HepG2 (cell line): ENCODE results near the gene ZNF345.

Source experiments
- FIP1L1 ChIP-seq: fragments of 200-400 bp; formaldehyde crosslinking; IDR thresholded peaks from 2 replicates; pipeline ENCODE4 v1.6.1; 2018; ENCODE audit warnings: low read depth, mild to moderate bottlenecking, low read length, moderate library complexity, borderline replicate concordance; ENCODE audit not compliant: insufficient read depth
- NR2F1 ChIP-seq, 2 experiments: fragments of 450-650 bp in 1 of 2; formaldehyde crosslinking in 1 of 2; IDR thresholded peaks; 2 replicates each; pipeline versions ENCODE4 v1.5.0 to v1.6.1; 2016 to 2020; ENCODE audit warnings: mild to moderate bottlenecking in 1 of 2, missing compliant biosample characterization in 1 of 2, missing genetic modification reagents in 1 of 2, moderate library complexity in 1 of 2
- REST ChIP-seq, 2 experiments: IDR thresholded peaks; 2 replicates each; pipeline ENCODE4 v1.6.1; 2011 to 2012; ENCODE audit warnings: low read length in 2 of 2, borderline replicate concordance in 1 of 2, low read depth in 1 of 2, mild to moderate bottlenecking in 1 of 2, moderate library complexity in 1 of 2
- SOX5 ChIP-seq: IDR thresholded peaks from 2 replicates; pipeline ENCODE4 v1.6.1; 2016; ENCODE audit warnings: borderline replicate concordance
- SRF ChIP-seq: IDR thresholded peaks from 2 replicates; pipeline ENCODE4 v1.6.1; 2011; ENCODE audit warnings: mild to moderate bottlenecking, low read depth, low read length, moderate library complexity
- ZNF101 ChIP-seq: sonication (generic); formaldehyde crosslinking; IDR thresholded peaks from 2 replicates; pipeline ENCODE4 v1.4.0; 2020; ENCODE audit warnings: mild to moderate bottlenecking, low read depth, missing genetic modification reagents, borderline replicate concordance
- ZNF530 ChIP-seq: sonication (generic); formaldehyde crosslinking; IDR thresholded peaks from 2 replicates; pipeline ENCODE4 v1.5.0; 2020; ENCODE audit warnings: low read depth, mild to moderate bottlenecking, missing genetic modification reagents
- ZSCAN20 ChIP-seq: sonication (generic); formaldehyde crosslinking; IDR thresholded peaks from 2 replicates; pipeline ENCODE4 v1.4.0; 2020; ENCODE audit warnings: missing genetic modification reagents, mild to moderate bottlenecking, borderline replicate concordance
- TF ChIP-seq, protein P1 (sequence below): IDR thresholded peaks from 2 replicates; pipeline ENCODE4 v1.6.1; 2016; ENCODE audit warnings: control low read depth
- TF ChIP-seq, protein P2 (sequence below): IDR thresholded peaks from 2 replicates; pipeline ENCODE4 v1.6.1; 2016; ENCODE audit warnings: low read depth

GRCh38 chr19:36850559-36851442 lies at the start of gene ZNF345:
- TF ChIP-seq REST (IDR thresholded peaks at IDR 0.05; ENCODE audit: borderline replicate concordance in 1 of 2, low read depth in 1 of 2, low read length in 2 of 2) (no peak), SRF (0 out of 2 replicates have a peak, but pooled peaks have one; percentile 18), NR2F1 (CRISPR knock-in tag; IDR thresholded peaks at IDR 0.05) (no peak), ZSCAN20 (no peak), ZNF101 (no peak), SOX5 (CRISPR knock-in tag) (no peak), FIP1L1 (no peak), ZNF530 (CRISPR knock-in tag) (no peak)
- TF ChIP-seq, protein P1, sequence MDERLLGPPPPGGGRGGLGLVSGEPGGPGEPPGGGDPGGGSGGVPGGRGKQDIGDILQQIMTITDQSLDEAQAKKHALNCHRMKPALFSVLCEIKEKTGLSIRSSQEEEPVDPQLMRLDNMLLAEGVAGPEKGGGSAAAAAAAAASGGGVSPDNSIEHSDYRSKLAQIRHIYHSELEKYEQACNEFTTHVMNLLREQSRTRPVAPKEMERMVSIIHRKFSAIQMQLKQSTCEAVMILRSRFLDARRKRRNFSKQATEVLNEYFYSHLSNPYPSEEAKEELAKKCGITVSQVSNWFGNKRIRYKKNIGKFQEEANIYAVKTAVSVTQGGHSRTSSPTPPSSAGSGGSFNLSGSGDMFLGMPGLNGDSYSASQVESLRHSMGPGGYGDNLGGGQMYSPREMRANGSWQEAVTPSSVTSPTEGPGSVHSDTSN (CRISPR knock-in tag): no peak
- TF ChIP-seq, protein P2, sequence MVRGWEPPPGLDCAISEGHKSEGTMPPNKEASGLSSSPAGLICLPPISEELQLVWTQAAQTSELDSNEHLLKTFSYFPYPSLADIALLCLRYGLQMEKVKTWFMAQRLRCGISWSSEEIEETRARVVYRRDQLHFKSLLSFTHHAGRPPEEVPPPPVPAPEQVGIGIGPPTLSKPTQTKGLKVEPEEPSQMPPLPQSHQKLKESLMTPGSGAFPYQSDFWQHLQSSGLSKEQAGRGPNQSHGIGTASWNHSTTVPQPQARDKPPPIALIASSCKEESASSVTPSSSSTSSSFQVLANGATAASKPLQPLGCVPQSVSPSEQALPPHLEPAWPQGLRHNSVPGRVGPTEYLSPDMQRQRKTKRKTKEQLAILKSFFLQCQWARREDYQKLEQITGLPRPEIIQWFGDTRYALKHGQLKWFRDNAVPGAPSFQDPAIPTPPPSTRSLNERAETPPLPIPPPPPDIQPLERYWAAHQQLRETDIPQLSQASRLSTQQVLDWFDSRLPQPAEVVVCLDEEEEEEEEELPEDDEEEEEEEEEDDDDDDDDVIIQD: no peak
